HT1080 (cell line): Measurements from ENCODE around the gene ZBBX. TPM values are rescaled to one million over a fixed set of nuclear protein-coding genes. Genes with fewer than 3 reads are reported as not detected.
A peak's percentile ranks its signal among the peaks of the same experiment; 100 is the strongest.
"Not testable (repeated sequence)": the region's sequence is repeated elsewhere in the genome, so short reads cannot be mapped to it uniquely, and the experiment has no call there.

Experiments used
- DNase-seq: peaks from one replicate; pipeline ENCODE4 v3.0.0-alpha.2; 2015; ENCODE audit warnings: low read depth
- polyA plus RNA-seq, 2 experiments: library from polyadenylated mRNA; depleted of rRNA; stranded (reverse); fragments of >200 nt; gene quantifications; 2 replicates each; pipeline ENCODE4 v1.2.3, GENCODE V29; 2015
- total RNA-seq: library from RNA; depleted of rRNA; stranded (reverse); fragments of >200 nt; shearing (Covaris generic); gene quantifications from 2 replicates; pipeline ENCODE4 v1.2.3, GENCODE V29; 2014; rRNA removed

The ZBBX gene
- 0.30 TPM in 1 of 2 replicates, not detected in the other for total RNA-seq
- polyA plus RNA-seq (2015; cell fraction: cytosol; rRNA removed), result 0.09 and 0.19 TPM in 2 replicates
- 0.86 and 1.00 TPM in 2 replicates for polyA plus RNA-seq (2015; cell fraction: nucleus; rRNA removed)

DNA sequence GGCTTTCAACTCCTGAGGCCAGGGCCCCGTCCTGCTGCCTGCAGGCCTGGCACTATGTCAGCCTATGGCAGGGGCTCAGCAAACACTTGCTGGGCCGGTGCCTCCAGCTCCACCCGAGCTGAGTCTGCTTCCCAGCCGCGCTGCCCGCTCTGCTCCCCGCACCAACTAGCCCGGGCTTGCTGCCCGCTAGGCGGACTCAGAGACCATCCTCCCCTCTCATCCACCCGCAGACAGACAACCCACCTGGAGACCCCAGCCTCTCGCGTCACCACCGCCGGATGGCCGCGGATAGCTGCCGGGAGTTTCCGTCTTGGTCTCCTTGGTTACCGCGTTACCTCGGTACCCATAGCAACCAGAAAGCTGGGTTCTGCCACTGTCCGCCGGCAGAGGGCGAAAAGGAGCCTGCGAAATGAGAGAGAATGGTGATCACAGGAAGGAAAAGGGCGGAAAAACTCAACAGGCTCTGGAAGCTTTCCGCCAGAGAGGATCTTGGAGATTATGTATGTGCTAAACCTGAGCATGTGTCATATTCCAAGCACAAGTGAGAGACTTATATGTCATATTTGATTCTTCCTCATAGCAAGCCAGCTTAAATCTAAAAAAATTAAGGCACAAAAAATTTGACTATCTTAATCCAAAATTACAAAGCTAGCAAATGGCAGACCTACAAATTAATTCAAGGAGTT lies at the start of gene ZBBX:
ZBBX (minus strand) TSS at position 294 of the 686 bp plus-strand sequence. CDS start 7,396 bp downstream, outside the sequence.
- DNase-seq, result peak; percentile 92

- DNase-seq, result not testable (repeated sequence)
Observed at GRCh38 chr3:167426962-167427361, 46.9 kb upstream of the ZBBX start.

- DNase-seq, result not testable (repeated sequence)
Observed at GRCh38 chr3:167422396-167422795, 42.3 kb upstream of the ZBBX start.

GRCh38 chr3:167409611-167410010 lies 29.5 kb upstream of the ZBBX start:
- DNase-seq, result no peak

DNA sequence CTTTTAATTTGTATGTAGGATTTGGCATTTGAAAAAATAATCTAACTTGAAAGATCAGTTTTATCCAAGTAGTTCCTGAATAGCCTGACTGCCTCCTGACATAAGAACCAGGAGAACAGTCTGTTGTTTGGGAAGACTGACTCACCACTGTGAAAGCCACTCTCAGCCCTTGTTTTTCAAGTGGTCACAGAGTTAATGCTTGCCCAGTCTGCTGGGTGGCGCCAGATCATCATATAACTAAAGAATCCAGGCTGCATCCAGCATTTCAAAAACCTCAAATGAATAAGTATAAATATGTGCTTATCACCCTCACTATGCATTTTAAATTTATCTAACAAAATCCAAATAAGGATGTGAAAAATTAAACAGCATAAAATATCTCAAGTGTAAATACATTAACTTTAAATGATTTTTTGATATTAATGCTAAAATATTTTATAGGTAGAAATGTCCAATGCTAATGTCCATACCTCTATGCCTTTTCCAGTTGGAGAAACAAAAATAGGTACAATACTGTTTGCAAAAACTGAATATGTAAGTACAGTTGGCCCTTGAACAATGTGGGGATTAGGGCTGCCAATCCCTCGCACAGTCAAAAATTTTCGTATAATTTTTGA lies 26.9 kb upstream of the ZBBX start:
- DNase-seq, result peak; percentile 87

DNA sequence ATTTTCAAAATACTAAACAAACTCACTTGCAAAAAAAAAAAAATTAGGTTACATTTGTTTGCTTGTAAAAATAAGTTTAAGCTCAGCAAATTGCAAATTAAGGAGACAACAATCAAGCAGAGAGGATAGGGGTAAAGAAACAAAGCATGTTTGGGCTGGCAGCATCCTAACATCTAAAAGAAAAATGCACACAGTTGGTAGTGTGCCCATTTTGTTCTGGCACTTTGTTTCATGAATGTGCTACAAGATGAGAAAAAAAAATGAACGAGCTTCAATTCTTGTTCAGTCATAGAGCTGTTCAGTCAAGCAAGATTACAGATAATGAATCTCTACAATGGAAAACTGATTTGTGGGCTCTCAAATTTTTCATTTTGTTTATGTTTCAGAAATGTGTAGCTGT lies 17.7 kb upstream of the ZBBX start:
- DNase-seq, result no peak

GRCh38 chr3:167396075-167396474 lies 16.0 kb upstream of the ZBBX start:
- DNase-seq, result no peak

GRCh38 chr3:167394003-167394402 lies 13.9 kb upstream of the ZBBX start:
- no peak for DNase-seq

DNA sequence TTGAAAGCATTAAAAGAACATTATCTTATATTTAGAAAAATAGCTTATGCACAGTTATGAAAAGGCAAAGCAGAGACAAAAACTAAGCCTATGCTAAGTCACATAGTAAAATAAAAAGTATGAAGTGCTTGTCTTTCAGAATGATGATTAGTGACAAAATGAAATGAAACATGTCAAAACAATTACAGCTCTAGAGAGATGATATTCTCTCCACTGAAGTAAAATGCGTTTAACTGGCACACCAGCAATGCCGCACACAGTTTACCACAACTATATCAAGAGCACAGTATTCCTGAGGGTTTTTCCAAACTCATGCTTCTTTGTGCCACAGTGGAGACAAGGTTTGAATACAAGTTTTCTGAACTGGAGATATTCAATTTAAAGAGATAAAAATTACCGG lies 2.1 kb upstream of the ZBBX start:
- DNase-seq, result no peak

DNA sequence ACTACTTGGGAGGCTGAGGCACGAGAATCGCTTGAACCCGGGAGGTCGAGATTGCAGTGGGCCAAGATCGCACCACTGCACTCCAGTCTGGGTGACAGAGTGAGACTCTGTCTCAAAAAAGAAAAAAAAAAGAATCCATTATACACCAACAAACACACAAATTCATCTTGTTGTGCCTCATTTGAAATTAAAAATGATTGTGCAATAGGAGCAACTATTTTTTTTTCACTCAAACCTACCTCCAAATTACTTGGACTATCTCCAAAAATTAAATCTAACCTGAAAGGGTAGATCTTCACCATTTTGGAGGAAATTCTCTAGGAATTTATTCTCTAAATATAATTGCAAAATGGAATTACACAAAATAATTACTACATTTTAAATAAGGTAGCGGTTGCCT lies 4.6 kb downstream of the ZBBX start:
- DNase-seq, result no peak

- DNase-seq, result no peak
Observed at GRCh38 chr3:167372138-167372537, 8.0 kb downstream of the ZBBX start.

GRCh38 chr3:167361948-167362347 lies 18.1 kb downstream of the ZBBX start:
- no peak for DNase-seq

DNA sequence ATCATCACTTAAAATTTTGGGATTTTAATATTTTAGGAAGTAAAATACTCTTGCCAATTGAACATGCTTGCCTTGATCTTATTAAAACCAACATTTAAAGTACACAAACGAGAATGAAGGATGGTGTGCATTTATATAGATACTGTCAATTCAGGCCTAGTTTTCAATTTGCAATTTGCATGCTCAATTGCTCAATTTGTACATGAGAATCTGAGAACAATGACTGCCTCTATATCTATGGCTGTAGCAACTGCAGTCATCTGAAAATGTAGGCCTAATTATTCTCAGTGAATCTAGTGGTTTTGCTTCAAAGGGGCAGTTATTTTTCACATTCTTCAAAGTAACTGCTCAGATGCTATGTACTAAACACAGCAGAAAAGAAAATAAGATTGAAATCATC lies 18.8 kb downstream of the ZBBX start:
- DNase-seq, result no peak

- no peak for DNase-seq
Observed at GRCh38 chr3:167355446-167355845, 24.7 kb downstream of the ZBBX start.

- DNase-seq, result no peak
Observed at GRCh38 chr3:167354751-167355150, 25.3 kb downstream of the ZBBX start.

DNA sequence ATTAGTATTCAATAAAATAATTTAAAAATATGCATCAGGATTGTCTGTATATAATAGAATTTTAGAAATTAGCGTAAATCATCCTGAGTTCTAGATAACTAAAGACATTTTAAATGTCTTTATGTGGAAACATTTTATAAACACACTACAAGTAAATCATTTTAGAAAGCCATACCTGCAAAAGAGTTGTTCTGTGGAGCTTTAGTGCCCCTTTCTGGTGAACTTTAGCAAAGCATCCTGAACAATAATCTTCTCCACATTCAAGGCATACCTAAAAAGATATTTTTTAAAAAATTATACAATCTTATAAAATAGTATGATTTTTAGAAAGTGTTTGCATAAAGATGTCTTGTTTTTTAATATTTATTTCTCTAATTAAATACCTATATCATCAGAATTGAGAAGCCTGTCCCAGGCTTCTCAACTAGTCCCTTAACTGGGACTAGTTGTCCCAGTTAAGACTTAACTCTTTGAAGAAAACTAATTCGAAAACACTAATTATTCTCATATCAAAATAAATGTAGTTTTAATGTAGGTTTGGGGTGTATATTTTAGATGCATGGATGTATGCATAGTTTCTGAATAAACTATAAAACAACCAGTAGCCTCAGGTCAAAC lies 29.7 kb downstream of the ZBBX start:
- peak; percentile 48 for DNase-seq

DNA sequence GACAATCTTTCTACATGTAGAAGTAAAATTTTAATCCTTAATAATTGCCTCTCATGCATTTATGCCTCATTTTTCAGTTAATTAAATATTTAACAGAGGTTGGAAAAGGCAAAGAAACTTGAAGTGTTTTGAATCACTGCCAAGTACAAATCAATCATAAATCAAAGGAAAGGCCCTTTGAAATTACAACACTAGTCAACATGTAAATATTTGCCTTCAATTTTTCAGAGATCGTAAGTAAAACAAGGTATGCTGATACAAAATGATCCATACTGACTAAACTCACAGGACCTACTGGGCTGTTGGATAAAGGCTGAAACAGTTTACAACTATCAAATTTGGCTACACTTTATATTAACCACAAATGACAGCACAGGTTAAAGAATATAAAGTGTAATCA lies 33.9 kb downstream of the ZBBX start:
- no peak for DNase-seq

DNA sequence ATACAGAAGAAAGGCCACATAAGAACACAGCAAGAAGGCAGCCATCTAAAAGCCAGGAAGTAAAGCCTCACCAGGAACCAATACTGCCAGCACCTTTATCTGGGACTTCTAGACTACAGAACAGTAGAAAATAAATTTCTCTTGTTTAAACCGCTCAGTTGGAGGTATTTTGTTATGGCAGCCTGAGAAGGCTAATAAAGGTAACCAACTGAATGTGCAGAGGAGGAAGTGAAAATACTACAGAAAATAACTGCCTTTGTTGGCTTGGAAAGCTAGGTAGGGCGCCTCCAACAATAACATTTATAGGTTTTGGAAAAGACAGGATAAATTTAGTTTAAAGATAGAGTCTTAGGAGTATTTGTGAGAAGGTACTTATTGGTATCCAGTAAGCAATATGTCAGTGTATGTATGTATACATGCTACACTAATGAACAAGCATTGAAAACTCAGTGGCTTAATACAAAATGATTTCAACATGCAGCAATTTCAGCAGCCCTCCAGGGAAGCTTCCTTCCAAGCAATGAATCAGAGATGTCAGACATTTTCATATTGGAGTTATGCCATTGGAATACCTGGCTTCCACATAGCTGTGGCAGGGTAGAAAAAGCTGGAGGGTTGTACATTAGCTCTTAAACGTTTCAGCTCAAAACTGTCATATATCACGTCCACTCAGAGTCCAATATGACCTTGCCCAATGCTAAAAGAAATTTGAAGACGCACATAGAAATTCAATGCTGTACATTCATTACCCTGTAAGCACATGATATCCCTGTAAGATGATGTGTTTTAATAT lies 48.9 kb downstream of the ZBBX start:
- no peak for DNase-seq

GRCh38 chr3:167323572-167323971 lies 56.5 kb downstream of the ZBBX start:
- DNase-seq, result no peak

- DNase-seq, result no peak
Observed at GRCh38 chr3:167318996-167319615, 61.0 kb downstream of the ZBBX start.

- no peak for DNase-seq
Observed at GRCh38 chr3:167318306-167318705, 61.8 kb downstream of the ZBBX start.
